ENCODE results near the gene FKBP15. TPM values are rescaled to one million over a fixed set of nuclear protein-coding genes. Genes with fewer than 3 reads are reported as not detected.
A peak's percentile ranks its signal among the peaks of the same experiment; 100 is the strongest.

The FKBP15 gene
- total and polyA plus RNA-seq, 2 of the 13 experiments (the other 11 are each of a cell fraction or from before 2014, with no cell fraction given), result 12.3 to 18.6 TPM

- TF ChIP-seq IRF1 (CRISPR knock-in tag; IDR thresholded peaks at IDR 0.05; ENCODE audit: low read depth) (no peak), FOXK1 (CRISPR knock-in tag; IDR thresholded peaks at IDR 0.05; ENCODE audit: borderline replicate concordance, low read depth) (no peak), MAFF (IDR thresholded peaks at IDR 0.05; ENCODE audit: low read depth, low read length) (no peak), ZNF768 (CRISPR knock-in tag; IDR thresholded peaks at IDR 0.05) (no peak), ZSCAN22 (CRISPR knock-in tag; IDR thresholded peaks at IDR 0.05) (no peak), HOXA3 (CRISPR knock-in tag; IDR thresholded peaks at IDR 0.05) (no peak), ZSCAN29 (CRISPR knock-in tag; conservative IDR thresholded peaks at IDR 0.05) (no peak), CEBPB (IDR thresholded peaks at IDR 0.05; ENCODE audit: borderline replicate concordance, low read depth, low read length) (peak; percentile 61; the same call in 1 of the 2 replicates), SOX13 (IDR thresholded peaks at IDR 0.05) (no peak), SOX13 (CRISPR knock-in tag; conservative IDR thresholded peaks at IDR 0.05 in 1 of 2, IDR thresholded peaks at IDR 0.05 in 1 of 2) (peak in 1 of 2 experiments; percentile 27; a peak in 1 of 4 replicates), TOPORS (CRISPR knock-in tag; IDR thresholded peaks at IDR 0.05) (no peak), TERF1 (CRISPR knock-in tag; IDR thresholded peaks at IDR 0.05) (no peak), TRIM22 (IDR thresholded peaks at IDR 0.05) (no peak), ZNF564 (CRISPR knock-in tag; IDR thresholded peaks at IDR 0.05) (no peak), ZNF563 (CRISPR knock-in tag; IDR thresholded peaks at IDR 0.05) (no peak), ZNF660 (CRISPR knock-in tag; IDR thresholded peaks at IDR 0.05; ENCODE audit: borderline replicate concordance, low read depth) (no peak), NR0B2 (CRISPR knock-in tag; IDR thresholded peaks at IDR 0.05) (no peak), HES4 (CRISPR knock-in tag; IDR thresholded peaks at IDR 0.05; ENCODE audit: borderline replicate concordance) (no peak), SKI (IDR thresholded peaks at IDR 0.05; ENCODE audit: partially characterized antibody) (no peak), CEBPG (CRISPR knock-in tag; IDR thresholded peaks at IDR 0.05) (peak; percentile 58), POLR2AphosphoS5 (IDR thresholded peaks at IDR 0.05; ENCODE audit: low read depth, low read length) (no peak), MED13 (CRISPR knock-in tag; IDR thresholded peaks at IDR 0.05) (no peak), SALL2 (CRISPR knock-in tag; IDR thresholded peaks at IDR 0.05) (no peak), ZNF253 (CRISPR knock-in tag; IDR thresholded peaks at IDR 0.05; ENCODE audit: borderline replicate concordance) (no peak), TSC22D2 (CRISPR knock-in tag; IDR thresholded peaks at IDR 0.05; ENCODE audit: borderline replicate concordance) (no peak), PAWR (CRISPR knock-in tag; IDR thresholded peaks at IDR 0.05; ENCODE audit: borderline replicate concordance) (no peak), KAT8 (CRISPR knock-in tag; IDR thresholded peaks at IDR 0.05) (no peak)
These were observed 2.9 kb upstream of the FKBP15 start (continued) for GRCh38 chr9:113223963-113224362.

Measured in HepG2 (cell line).